ENCODE data around the gene RALGDS. TPM values are rescaled to one million over a fixed set of nuclear protein-coding genes. Genes with fewer than 3 reads are reported as not detected.
A peak's percentile ranks its signal among the peaks of the same experiment; 100 is the strongest.

Gene RALGDS
- total RNA-seq, 1 donor from 2014 or later = 47.4 TPM

GRCh38 chr9:133151041-133151440 lies 30.0 kb upstream of the RALGDS start:
- DNase-seq = no peak

- DNase-seq = peak; percentile 58
These were observed 28.3 kb upstream of the RALGDS start for GRCh38 chr9:133149130-133150015.

DNA sequence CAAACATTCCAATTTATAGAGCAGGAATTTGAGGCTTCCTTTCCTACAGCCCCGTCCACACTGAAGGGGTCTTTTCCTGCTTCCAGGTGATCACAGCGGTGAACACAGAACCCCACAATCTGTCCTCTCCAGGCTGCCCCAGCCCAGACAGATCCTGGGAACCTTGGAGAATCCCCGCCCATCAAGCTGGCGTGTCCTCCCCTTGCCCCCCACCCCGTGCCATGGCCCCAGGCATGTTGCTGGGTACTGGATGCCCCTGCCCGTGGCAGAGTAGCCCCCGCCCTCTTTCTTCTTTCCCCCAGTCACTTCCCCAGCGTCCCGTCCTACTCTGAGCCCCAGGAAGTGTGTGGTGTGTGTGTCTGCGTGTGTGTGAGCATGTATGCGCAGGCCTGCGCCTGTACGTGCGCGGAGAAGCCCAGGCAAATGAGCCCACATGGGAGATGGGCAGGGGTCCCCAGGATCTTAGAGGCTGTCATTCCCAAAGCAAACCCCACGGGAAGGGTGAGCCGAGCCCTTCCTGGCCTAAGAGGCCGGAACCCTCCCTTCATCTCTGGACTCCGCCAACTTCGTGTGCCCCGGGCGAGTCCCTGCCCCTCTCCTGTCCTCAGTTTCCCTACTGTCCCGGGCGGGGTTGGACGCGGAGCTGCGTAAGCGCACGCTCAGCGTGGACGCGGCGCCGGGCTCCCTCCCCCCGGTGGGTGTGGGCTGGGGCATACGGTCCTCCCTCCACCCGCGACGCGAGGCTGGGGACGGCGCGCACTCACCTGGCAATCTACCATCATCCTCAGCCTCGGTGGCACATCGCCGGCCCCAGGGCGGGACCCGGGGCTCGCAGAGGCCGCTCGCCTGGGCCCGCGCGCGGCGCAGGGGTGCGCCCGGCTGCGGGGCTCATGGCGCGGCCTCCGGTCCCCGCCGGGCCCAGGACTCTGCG lies 27.4 kb upstream of the RALGDS start:
- no peak for DNase-seq

DNA sequence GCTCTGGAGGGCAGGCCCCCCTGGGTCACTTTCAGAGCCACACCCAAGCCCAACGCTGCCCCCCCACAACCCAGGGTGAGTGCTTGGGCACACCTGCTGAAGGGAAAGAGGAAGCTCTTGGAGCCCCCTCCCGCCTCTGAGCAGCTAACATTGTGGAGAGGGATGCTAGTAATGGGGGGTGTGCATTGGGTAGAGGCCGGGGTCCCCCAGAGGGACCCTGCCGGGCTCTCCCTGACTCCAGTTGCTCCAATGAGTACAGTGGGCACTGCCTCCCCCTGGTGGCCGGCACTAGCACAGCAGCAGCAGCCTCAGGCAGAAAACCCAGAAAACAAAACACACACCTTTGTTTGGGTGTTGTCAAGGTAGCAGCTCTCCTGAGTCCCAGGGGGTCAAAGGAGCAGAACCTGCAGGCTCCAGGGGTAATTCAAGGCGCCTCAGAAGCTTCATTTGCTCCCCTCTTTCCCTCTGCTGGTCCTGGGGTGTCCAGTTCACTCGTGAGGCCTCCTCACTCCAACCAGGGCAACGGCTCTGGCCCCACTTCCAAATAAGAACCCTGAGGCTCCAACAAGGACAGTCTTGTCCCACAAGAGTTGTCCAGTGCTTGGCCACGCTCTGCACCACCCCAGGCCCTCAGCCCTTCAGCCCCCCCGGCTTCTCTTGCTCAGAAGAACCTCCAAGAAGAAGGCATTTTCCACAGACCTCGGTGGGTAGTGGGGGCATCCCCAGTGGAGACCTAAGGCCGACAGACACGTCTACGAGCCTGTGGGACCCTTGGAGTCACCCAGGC lies 26.6 kb upstream of the RALGDS start:
- peak; percentile 52 for DNase-seq

- no peak for DNase-seq
These were observed 25.8 kb upstream of the RALGDS start for GRCh38 chr9:133146746-133147411.

DNA sequence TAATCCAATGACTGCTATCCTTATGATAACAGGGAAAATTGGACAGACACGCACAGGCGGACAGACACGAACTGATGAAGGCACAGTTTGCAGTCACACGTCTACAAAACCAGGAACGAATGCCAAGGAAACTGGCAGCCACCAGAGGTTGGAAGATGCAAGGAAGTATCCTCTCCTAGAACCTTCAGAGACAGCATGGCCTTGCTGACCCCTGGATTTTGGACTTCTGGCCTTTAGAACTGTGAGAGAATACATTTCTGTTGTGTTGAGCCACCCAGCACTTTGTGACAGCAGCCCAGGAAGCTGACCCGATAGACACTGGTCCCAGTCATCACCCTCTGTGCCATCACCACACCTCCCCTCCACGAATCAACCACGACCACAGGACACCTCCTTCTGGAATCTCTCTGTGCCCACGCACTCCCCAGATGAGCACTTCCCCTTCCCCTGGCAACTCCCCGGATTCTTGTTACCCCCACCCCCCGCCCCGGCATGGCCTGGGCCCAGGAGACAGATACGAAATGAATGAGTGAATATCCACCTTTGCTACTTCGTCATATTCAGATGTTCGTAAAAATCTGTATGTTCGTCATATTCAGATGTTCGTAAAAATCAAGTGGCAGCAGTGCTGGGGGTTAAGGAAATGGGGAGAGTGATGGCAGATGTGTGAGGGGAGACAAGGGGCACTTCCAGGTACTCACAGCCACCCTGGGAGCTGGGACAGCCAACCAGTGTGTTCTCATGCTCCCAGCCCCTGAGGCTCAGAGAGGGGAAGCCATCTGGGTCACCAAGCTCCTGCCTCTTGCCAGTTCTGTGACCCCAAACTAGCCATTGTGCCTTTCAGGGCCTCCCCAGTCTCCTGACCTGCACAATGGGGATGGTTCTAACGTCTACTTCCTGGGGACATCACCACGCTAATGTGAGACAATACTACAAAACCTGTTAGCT lies 24.1 kb upstream of the RALGDS start:
- DNase-seq = no peak

DNA sequence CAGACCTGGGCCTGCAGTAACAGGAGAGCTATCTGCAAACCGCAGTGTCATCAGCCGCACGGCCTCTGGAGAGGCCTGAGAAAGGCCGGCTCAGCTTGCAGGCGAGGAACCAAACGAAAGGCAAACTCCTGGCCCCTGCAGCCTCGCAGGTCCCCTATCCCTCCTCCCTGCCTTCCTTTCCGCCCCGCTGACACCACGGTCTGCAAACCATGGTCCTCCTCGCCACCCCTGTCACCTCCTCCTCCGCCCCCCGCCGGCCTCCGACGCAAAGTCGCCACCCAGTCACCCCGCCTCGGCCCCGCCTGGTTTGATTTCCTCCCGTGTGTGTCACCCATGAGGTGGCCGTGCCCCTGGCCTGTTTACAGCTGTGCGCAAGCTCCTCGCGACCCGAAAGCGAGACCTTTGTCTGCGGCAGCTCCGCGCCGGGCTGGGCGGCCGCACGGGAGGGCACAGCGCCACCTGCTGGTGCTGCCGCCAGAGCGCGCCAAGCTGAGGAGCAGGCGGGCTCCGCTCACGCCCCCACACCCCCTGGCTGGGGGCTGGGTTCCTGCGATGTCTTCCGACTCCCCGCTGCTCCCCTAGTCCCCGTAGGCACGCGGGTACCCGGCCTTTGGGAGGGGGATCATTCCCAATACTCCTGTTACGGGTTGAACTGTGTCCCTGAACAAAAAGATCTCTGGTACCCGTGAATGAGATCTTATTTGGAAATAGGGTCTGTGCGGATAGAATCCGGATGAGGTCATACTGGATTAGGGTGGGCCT lies 23.3 kb upstream of the RALGDS start:
- peak; percentile 73 for DNase-seq

- DNase-seq = no peak
These were observed 22.6 kb upstream of the RALGDS start for GRCh38 chr9:133143639-133144141.

- DNase-seq = no peak
These were observed 21.9 kb upstream of the RALGDS start for GRCh38 chr9:133142684-133143622.

DNA sequence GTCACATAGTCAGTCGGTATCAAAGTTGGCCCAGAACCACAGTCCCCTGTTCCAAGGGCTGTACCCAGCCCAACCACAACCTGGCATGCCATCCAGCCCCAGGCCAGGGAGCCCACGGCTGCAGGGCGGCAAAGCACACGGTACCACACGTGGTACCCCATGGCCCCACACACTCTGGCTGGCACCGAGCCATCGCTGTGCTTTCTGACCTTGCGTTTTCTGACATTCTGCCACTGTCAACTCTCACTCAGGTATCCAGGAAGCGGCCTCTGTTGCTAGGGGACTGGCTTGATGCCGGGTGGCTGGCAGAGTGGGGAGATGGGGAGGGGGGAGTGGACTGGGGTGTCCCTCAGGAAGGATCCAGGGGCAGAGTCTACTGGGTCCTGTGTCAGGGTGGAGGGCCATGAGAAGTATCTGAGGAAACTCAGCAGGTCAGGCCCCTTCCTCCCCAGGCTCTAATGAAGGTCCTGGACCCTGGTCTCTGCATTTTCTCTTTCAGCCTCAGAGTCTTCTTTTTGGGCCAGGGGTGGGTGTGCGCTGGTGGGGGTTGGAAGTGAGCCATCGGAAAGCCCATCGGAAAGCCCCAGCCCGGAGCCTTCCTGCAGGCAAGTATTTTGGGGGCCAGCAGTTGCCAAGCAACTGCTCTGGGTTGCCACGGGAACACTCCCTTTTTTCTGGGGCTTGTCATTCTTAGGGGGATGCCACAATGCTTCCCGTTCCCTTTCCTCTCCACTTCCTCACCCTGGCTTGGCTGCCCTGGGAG lies 21.0 kb upstream of the RALGDS start:
- no peak for DNase-seq

DNA sequence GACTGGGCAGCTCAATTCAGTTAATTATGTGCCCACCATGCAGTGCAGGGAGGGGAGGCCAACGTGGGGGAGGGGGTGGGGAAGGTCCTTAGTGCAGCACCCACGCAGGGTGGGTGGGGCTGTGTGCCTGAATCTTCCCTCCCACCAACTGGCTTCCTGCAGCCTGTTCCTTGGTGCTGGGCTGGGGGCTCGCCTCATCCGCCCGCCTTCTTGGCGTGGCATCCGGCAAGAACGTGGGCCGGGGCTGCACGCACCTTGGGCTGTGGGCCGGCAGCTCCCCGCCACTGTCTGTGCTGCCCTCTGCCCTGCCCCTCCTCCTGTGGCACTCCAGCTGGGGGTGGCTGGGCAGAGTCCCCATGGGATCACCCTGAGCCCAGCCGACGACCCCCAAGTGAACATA lies 19.6 kb upstream of the RALGDS start:
- DNase-seq = no peak

DNA sequence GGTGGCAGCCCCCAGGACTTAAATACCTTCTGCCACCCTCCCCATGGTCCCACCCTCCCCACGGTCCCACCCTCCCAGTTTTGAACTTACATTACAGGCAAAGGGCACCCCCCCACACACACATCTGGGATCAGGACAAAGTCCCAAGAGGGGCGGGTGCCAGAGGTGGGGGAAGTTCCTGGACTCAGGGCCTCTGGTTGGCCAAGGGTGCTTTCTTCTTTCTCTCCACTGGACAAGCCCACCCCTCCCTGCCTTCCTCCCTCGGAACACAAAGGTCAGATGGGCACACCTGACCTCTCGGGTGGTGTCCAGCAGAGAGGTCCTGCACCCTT lies 19.1 kb upstream of the RALGDS start:
- DNase-seq = no peak

DNA sequence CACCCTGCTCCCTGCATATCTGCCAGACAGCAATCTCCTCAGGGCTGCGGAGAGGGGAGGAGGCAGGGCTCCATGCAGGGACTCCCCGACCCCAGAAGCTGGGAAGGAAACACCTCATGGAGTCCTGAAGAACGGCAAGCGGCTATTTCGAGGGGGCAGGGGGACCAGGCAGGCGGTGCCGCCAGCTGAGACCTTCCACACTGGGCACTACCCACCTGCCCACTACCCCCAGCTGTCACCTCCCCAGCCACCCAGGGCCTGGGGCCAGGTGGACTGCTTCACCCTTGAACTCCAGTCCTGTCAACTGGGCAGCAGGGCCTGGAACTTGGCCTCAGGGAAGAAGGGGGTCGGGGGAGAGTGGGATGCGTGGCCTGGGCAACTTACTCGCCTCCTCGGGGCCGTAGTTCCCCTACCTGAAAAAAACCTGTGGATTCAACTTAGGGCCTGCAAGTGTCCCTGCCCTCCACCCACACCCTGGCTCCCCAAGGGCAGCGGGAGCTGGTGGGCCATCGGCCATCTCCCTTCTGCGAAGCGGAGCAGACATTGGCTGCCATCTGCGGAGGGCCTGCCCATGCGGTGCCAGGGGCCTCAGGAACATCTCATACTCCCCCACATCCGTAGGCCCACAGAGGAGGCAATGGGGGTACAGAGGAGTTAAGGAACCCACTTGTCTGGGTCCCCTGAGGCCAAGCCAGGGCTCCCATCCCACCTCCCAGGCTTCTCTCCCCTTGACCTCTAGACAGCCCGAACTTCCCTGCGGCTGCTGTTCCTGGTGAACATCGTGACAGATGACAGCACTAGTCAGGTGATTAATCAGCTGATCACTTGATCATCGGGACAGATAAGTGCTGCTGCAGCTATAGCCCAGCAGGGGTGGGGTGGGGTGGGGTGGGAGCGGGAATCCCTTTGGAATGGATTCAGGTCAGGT lies 18.5 kb upstream of the RALGDS start:
- DNase-seq = no peak

GRCh38 chr9:133137451-133138231 lies 16.6 kb upstream of the RALGDS start:
- no peak for DNase-seq

DNA sequence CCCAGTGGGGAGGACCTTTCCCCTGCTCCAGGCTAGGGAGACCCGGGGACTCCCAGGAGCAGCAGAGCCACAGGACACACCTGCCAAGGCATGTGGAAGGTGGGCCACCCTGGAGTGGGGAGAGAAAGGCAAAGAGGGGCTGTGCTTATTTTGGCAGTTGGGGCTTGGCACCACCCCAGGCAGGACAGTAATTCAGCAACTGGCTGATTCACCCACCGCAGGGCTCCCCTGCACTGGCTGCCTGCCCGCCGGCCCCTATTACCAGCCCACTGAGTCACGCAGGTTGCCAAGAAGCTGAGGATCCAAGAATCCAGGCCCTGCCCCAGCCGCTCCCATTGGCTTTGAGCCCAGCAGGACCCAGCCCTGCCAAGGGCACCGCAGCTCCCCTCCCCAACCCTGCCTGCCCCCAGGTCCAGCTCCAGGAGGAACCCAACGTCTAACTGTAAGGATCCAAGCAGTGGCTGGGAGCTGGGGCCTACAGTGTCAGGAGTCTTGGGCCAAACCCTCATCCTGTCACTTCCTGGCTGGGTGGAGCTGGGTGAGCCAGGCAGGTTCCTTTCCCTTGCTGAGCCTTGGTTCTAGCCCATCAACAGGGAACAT lies 14.2 kb upstream of the RALGDS start:
- no peak for DNase-seq

All from skin of body (tissue), 2 donors.